NT2/D1 (cell line): ENCODE data around the gene CNR2.
A peak's percentile ranks its signal among the peaks of the same experiment; 100 is the strongest.

Experiments
- DNase-seq: peaks from one replicate; pipeline ENCODE4 v3.0.0-alpha.2; 2011; ENCODE audit warnings: low read depth, low spot score
- H3K27me3 ChIP-seq: 2 replicates; pipeline ENCODE4 v1.6.0; 2011; ENCODE audit warnings: mild to moderate bottlenecking; ENCODE audit not compliant: insufficient read length, insufficient read depth
- H3K36me3 ChIP-seq: 2 replicates; pipeline ENCODE4 v1.6.1; 2011; ENCODE audit warnings: mild to moderate bottlenecking, low read length, mixed read lengths; ENCODE audit not compliant: insufficient read depth, insufficient read length
- H3K4me1 ChIP-seq: 2 replicates; pipeline ENCODE4 v1.5.1; 2011; ENCODE audit not compliant: insufficient read depth, insufficient read length
- H3K4me3 ChIP-seq: 2 replicates; pipeline ENCODE4 v1.5.1; 2011; ENCODE audit warnings: low read depth; ENCODE audit not compliant: insufficient read length
- H3K9ac ChIP-seq: 2 replicates; pipeline ENCODE4 v1.6.0; 2011; ENCODE audit warnings: low read depth; ENCODE audit not compliant: insufficient read length
- H3K9me3 ChIP-seq: 2 replicates; pipeline ENCODE4 v1.5.1; 2011; ENCODE audit warnings: mild to moderate bottlenecking, low read length; ENCODE audit not compliant: insufficient read depth
- SUZ12 ChIP-seq: IDR thresholded peaks from 2 replicates; pipeline ENCODE4 v1.6.1; 2011; ENCODE audit not compliant: insufficient read length, insufficient read depth; ENCODE audit errors: extremely low read depth
- YY1 ChIP-seq: IDR thresholded peaks from 2 replicates; pipeline ENCODE4 v1.6.1; 2011; ENCODE audit not compliant: insufficient read length, insufficient read depth
- ZNF274 ChIP-seq: IDR thresholded peaks from 2 replicates; pipeline ENCODE4 v1.6.1; 2011; ENCODE audit warnings: mild to moderate bottlenecking, low read depth, low read length

CNR2 gene

GRCh38 chr1:23925279-23925678 is 12.1 kb upstream of the CNR2 start:
- no peak for TF ChIP-seq SUZ12
- no peak for TF ChIP-seq ZNF274
- TF ChIP-seq YY1: no peak
- Histone ChIP-seq H3K36me3 (no peaks in the 10 kb centered on the region), H3K9me3 (peaks cover 4% of the 10 kb centered on the region; the same call in 1 of the 2 replicates), H3K4me3 (no peak overlapping the region), H3K9ac (no peak overlapping the region), H3K4me1 (no peaks in the 10 kb centered on the region), H3K27me3 (no peaks in the 10 kb centered on the region)
- DNase-seq: no peak

- Histone ChIP-seq H3K36me3 (no peaks in the 10 kb centered on the region), H3K4me3 (no peak overlapping the region), H3K9me3 (peaks cover 4% of the 10 kb centered on the region; the same call in 1 of the 2 replicates), H3K4me1 (no peaks in the 10 kb centered on the region), H3K27me3 (no peaks in the 10 kb centered on the region), H3K9ac (no peak overlapping the region)
- no peak for DNase-seq
- no peak for TF ChIP-seq ZNF274
- no peak for TF ChIP-seq YY1
- no peak for TF ChIP-seq SUZ12
Measured at GRCh38 chr1:23924601-23925000, 11.4 kb upstream of the CNR2 start.

GRCh38 chr1:23923592-23924499 is 10.7 kb upstream of the CNR2 start:
- Histone ChIP-seq H3K4me1 (no peaks in the 10 kb centered on the region), H3K9ac (no peak overlapping the region), H3K4me3 (no peak overlapping the region), H3K27me3 (no peaks in the 10 kb centered on the region), H3K36me3 (no peaks in the 10 kb centered on the region), H3K9me3 (peaks cover 4% of the 10 kb centered on the region; the same call in 1 of the 2 replicates)
- TF ChIP-seq ZNF274 (no peak), YY1 (no peak), SUZ12 (no peak)
- DNase-seq: no peak

GRCh38 chr1:23922321-23922943 is 9.3 kb upstream of the CNR2 start:
- Histone ChIP-seq H3K27me3 (no peaks in the 10 kb centered on the region), H3K9me3 (peaks cover 4% of the 10 kb centered on the region; the same call in 1 of the 2 replicates), H3K4me1 (no peaks in the 10 kb centered on the region), H3K4me3 (no peak overlapping the region), H3K36me3 (no peaks in the 10 kb centered on the region), H3K9ac (no peak overlapping the region)
- DNase-seq: no peak
- TF ChIP-seq YY1 (no peak), ZNF274 (no peak), SUZ12 (no peak)

GRCh38 chr1:23916209-23917131 is 3.3 kb upstream of the CNR2 start:
- H3K4me3 ChIP-seq: no peak overlapping the region
- H3K4me1 ChIP-seq: peaks cover 4% of the 10 kb centered on the region
- H3K9me3 ChIP-seq: peaks cover 4% of the 10 kb centered on the region; the same call in 1 of the 2 replicates
- no peak for TF ChIP-seq SUZ12
- TF ChIP-seq YY1: no peak
- no peak for TF ChIP-seq ZNF274
- DNase-seq: peak; percentile 66
- H3K36me3 ChIP-seq: no peaks in the 10 kb centered on the region
- no peak overlapping the region for H3K9ac ChIP-seq
- H3K27me3 ChIP-seq: no peaks in the 10 kb centered on the region

- TF ChIP-seq SUZ12 (no peak), ZNF274 (no peak), YY1 (no peak)
- Histone ChIP-seq H3K36me3 (no peaks in the 10 kb centered on the region), H3K27me3 (no peaks in the 10 kb centered on the region), H3K4me3 (no peak overlapping the region), H3K4me1 (peaks cover 4% of the 10 kb centered on the region), H3K9me3 (peaks cover 4% of the 10 kb centered on the region; the same call in 1 of the 2 replicates), H3K9ac (no peak overlapping the region)
- no peak for DNase-seq
Measured at GRCh38 chr1:23915466-23915865, 2.3 kb upstream of the CNR2 start.
